Mucosa of rectum (tissue), 2 donors: ENCODE data around the gene SLC38A7.

Experiments
- H3K27ac ChIP-seq, 2 donors: one replicate each; pipeline ENCODE4 v1.7.0; 2013; ENCODE audit warnings: inconsistent platforms in 2 of 2, low read depth in 2 of 2, low read length in 2 of 2
- H3K27me3 ChIP-seq, 2 donors: one replicate each; pipeline ENCODE4 v1.7.0; 2013; ENCODE audit warnings: low read length in 2 of 2; ENCODE audit not compliant: control insufficient read depth in 2 of 2, insufficient read depth in 2 of 2
- H3K36me3 ChIP-seq, 2 donors: one replicate each; pipeline ENCODE4 v1.7.0; 2013; ENCODE audit warnings: low read length in 2 of 2; ENCODE audit not compliant: control insufficient read depth in 2 of 2, insufficient read depth in 2 of 2
- H3K4me1 ChIP-seq, 2 donors: one replicate each; pipeline ENCODE4 v1.7.0; 2013; ENCODE audit warnings: low read length in 2 of 2, mild to moderate bottlenecking in 1 of 2; ENCODE audit not compliant: control insufficient read depth in 2 of 2, insufficient read depth in 2 of 2
- H3K4me3 ChIP-seq, 2 donors: one replicate each; pipeline ENCODE4 v1.7.0; 2013; ENCODE audit warnings: low read length in 2 of 2
- H3K9ac ChIP-seq, 2 donors: one replicate each; pipeline ENCODE4 v1.7.0; 2013; ENCODE audit warnings: low read length in 2 of 2, low read depth in 1 of 2, mild to moderate bottlenecking in 1 of 2
- H3K9me3 ChIP-seq, 2 donors: one replicate each; pipeline ENCODE4 v1.7.0; 2013; ENCODE audit warnings: low read length in 2 of 2; ENCODE audit not compliant: control insufficient read depth in 2 of 2
- donor health status: healthy.
- donor health status: Normal muscosa, but diverticular disease.

Gene SLC38A7

DNA sequence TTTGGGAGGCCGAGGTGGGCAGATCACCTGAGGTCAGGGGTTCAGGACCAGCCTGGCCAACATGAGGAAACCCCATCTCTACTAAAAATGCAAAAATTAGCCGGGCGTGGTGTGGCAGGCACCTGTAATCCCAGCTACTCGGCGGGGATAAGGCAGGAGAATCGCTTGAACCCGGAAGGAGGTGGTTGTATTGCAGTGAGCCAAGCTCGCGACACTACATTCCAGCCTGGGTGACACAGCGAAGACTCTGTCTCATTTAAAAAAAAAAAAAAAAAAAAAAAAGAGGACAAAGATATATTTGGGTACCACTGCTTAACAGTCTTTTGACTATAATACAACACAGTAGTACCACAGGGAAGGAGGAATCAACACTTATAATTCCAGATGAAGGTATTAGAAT lies 64.2 kb downstream of the SLC38A7 start:
- Histone ChIP-seq H3K36me3 (peaks cover 25 to 50% of the 10 kb centered on the region in 2 donors), H3K4me3 (no peak overlapping the region), H3K9ac (no peak overlapping the region)

GRCh38 chr16:58615280-58615679 lies 69.3 kb downstream of the SLC38A7 start:
- Histone ChIP-seq H3K4me3 (no peak overlapping the region), H3K36me3 (peaks cover 16 to 25% of the 10 kb centered on the region in 2 donors), H3K9ac (no peak overlapping the region), H3K27me3 (no peaks in the 10 kb centered on the region), H3K9me3 (no peaks in the 10 kb centered on the region), H3K27ac (no peak overlapping the region), H3K4me1 (no peaks in the 10 kb centered on the region)

More for the DNA sequence above, 64.2 kb downstream of the SLC38A7 start:
- H3K27me3 ChIP-seq = no peaks in the 10 kb centered on the region
- H3K4me1 ChIP-seq = no peaks in the 10 kb centered on the region
- no peak overlapping the region for H3K27ac ChIP-seq
- no peaks in the 10 kb centered on the region for H3K9me3 ChIP-seq
